ENCODE measurements around the gene NFATC1.
"Not testable (repeated sequence)": the region's sequence is repeated elsewhere in the genome, so short reads cannot be mapped to it uniquely, and the experiment has no call there.

Gene NFATC1

GRCh38 chr18:79479116-79479760 lies 83.5 kb downstream of the NFATC1 start:
- DNase-seq = no peak

DNA sequence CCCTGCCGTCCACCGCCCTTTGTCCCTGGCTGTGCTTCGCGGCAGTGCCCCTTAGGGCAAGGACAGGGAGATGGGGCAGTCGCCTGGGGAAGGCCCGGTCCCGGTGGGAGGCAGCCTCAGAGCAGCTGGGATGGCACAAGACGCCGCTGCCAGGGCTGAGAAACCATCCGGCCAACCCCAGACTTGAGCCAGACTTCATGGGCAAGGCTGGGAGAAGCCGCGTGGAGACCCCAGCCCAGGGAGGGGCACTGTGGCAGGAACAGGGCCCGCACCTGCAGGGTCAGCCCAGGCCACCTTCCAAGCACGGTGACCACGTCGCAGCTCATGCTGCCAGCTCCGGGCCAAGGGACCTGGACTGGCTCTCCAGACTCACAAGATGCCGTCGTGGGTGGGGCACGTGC lies 84.0 kb downstream of the NFATC1 start:
- DNase-seq = no peak

- no peak for DNase-seq
Observed at GRCh38 chr18:79480171-79481045, 84.7 kb downstream of the NFATC1 start.

DNA sequence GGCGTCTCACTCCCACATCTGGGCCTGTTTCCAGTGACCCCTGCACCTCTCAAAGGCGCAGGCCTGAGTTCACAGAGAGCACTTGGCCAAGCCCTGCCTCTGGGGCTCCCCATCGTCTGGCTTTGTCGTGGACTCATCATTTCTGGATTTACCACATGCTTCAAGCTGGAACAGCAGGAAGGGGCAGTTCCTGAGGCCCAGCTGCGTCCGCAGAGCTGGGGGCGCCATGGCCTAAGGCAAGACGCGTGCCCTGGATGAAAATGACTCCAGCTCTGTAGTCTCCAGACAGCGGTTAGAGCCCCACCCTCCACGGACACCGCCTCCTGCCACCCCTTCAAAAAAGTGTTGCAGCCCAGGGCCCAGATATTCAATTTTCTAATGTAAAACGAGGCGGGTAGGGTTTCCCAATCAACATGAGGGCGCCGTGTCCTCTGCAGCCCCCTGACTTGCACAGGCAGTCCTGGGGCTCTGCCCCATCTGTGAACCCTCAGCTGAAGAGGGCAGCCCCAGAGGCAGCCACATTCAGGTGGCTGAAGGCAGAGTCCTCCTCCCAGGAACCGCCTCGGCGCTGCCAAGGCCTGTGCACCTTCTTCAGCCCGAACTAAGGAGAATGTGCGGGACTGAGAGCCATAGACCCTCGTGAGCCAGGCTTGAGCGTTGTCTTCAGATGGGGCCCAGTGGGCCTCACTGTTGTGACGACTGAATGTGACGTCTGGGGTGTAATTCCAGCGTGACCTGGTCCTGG lies 85.5 kb downstream of the NFATC1 start:
- DNase-seq = no peak

- DNase-seq = not testable (repeated sequence)
Observed at GRCh38 chr18:79483393-79483792, 87.7 kb downstream of the NFATC1 start.

DNA sequence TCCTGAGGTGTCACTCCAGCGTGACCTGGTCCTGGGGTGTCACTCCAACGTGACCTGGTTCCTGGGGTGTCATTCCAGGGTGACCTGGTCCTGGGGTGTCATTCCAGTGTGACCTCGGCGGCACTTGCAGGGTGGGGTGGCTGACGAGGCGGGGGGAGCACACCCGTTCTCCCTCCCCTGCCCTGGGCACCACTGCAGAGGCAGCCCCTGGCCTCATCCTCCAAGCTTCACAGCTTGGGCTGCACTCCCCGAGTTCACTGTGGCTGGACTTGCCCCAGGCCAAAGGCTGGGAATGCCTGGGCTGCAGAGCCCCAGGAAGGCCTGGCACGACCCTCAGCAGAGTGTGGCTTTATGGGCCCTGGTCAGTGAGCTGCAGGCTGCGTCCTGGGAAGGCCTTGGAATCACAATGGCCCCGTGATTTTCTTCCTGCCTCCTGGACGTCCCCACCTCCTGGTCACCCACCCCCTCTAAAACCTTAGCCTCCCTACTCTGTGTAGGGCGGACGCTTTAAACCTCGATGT lies 88.3 kb downstream of the NFATC1 start:
- no peak for DNase-seq

DNA sequence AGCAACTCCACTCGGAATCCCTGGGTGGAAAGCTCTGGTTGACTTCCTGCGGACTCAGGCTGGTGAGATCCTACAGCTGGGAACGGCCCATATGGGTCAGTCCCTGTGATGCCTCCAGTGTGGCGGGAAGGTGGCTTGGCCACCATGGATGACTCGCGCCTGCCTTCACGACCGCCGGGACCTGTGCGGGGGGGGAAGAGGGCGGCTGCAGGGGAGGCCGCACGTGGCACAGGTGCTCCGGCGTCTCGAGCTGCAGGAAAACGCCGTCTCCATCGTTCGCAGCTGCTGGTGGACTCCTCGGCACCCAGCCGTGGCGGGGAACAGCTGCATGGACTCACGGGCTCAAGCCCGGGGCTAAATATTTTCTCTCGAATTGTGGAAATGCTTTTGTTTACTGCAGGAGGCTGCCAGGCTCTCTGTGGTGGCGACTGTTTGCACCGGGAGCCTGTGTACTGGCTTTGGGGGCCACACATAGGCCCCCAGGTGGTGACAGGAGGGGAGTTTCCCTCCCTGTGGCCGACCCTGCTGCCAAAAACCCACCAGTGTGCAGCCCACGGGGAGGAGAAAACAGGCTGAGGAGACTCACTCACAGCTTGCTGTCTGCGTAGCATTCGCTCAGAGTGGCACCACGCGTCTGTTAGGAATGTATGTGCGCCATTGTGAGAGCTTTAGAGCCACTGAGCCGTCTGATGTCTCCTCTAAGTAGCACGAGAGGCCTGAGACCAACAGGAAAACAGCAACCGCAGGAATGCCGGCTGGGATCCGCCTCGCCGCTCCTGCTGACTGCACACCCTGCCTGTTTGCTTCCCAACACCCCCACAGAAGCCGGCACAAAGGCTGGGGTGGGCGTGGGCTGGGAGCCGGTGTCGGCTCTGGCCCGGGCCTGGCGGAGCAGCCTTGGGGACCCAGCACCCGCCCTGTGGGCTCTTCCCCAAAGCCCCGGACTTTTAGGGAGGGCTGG lies 89.2 kb downstream of the NFATC1 start:
- peak; percentile 73 for DNase-seq

GRCh38 chr18:79485788-79486355 lies 90.1 kb downstream of the NFATC1 start:
- peak; percentile 43 for DNase-seq

DNA sequence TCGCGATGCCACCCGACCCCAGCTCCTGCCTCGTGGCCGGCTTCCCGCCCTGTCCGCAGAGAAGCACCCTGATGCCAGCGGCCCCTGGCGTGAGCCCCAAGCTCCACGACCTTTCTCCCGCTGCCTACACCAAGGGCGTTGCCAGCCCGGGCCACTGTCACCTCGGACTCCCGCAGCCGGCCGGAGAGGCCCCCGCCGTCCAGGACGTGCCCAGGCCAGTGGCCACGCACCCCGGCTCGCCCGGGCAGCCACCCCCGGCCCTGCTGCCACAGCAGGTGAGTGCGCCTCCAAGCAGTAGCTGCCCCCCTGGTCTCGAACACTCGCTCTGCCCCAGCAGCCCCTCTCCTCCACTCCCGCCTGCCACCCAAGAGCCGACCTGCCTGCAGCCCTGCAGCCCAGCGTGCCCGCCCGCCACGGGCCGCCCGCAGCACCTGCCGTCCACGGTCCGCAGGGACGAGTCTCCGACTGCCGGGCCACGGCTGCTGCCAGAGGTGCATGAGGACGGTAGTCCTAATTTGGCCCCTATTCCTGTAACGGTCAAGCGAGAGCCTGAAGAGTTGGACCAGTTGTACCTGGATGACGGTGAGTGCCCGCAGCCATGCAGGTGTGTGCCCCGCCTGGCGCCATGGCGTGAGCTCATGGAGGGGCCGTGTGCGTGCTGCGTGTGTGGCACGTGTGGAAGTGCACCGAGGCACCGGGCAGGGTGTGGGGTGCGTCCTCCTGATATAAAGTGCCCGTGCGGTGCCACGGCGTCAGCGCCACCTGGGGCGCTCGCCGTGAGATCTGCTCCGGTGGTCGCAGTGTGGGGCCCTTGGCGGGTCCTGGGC lies 90.8 kb downstream of the NFATC1 start:
- DNase-seq = no peak

DNA sequence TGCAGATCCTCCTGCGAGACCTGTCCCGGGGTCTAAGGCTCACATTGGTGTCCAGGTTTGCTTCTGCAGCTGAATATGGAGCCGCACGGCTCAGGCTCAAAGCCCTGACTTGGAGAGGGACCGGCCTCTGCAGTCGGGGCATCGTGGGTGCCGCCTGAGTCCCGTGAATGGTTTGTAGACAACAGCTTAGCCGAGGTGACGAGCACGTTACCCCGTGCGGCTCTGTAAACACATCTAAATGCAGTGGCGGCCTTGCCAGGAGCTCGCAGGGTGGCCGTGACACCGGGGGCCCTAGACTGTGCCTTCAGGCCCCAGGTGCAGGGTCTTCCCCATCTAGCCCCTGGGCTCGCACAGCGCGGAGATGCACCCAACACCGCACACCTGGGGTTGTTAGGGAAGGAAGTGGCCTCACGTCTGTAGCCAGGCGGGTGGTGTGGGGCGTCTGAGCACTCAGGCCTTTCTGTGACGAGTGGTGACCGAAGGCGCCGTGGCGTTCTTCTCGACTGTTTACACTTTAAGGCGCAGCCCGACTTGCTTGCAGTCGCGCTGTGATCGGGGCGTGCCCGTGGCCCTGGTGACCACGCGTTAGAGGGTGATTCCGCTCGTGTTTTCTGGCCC lies 91.6 kb downstream of the NFATC1 start:
- no peak for DNase-seq

- DNase-seq = no peak
Observed at GRCh38 chr18:79487801-79488201, 92.1 kb downstream of the NFATC1 start.

DNA sequence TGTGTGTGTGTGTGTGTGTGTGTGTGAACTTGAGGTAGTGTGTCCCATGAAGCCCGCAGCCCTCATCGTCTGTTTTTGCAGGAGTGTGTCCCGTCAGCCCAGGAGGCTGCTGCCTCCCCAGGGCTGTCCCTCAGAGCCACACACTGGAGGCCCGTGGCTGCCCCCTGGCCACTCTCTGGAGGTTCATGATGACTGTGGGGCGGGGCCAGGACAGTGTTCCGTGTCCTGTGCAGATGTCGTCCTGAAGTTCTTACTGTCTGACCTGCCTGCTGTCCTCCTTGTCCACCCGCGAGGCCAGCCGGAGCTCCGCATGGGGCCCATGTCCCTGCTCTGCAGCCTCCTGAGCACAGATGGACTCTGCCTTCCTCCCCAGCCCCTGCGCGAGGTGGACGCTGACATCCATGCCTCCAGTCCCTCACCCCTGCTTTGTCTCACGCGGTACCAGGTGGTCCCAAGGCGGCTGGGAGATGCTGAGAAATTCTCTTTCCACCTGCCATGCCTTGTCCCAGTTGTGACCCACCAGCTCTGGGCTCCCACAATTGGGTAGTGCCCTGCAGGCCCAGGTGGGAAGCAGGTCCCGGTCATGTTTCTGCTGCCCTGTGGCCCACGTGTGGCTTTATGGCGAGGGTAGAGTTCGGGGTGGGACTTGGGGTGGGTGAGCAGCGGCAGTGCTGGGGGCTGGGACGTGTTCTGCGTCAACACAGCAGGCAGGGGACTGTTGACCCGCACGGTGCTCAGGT lies 92.8 kb downstream of the NFATC1 start:
- no peak for DNase-seq

DNA sequence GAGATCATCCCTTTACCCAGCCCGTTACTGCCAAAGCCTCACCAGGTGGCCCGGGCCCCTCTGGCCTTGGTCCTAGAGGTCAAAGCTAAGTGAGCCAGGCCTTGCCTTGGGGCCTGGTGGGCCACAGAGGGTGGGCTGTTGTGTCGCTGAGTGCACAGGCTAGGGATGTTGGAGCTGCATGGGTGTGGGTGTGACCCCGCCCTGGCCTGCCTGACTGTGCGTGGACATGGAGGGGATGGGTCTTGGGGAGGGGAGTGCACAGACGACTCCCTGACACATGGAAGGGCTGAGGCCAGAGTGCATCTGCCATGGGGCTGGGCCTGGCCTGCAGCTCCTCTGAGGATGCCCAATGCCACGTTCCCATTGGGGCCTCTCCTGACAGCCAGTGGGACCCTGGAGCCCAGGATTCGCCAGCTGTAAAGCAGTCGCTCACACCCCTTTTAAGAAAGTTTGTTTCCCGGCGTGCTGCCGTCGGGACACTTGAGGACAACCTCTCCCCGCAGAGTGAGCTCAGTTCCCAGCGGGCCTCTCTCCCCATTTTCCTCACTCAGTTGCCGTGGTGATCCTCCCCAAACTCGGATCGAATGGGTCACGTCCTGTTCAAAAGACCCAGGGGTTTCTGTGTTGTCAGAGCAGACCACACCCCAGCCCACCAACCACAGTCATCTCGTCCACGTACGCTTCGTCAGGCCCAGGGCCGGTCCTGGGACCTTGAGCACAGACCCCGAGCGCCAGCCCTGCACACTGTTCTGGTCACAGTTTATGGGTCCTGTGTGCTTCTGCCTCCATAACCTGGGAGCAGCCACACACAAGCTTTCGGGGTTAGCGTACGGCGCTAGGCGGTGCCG lies 93.5 kb downstream of the NFATC1 start:
- no peak for DNase-seq

DNA sequence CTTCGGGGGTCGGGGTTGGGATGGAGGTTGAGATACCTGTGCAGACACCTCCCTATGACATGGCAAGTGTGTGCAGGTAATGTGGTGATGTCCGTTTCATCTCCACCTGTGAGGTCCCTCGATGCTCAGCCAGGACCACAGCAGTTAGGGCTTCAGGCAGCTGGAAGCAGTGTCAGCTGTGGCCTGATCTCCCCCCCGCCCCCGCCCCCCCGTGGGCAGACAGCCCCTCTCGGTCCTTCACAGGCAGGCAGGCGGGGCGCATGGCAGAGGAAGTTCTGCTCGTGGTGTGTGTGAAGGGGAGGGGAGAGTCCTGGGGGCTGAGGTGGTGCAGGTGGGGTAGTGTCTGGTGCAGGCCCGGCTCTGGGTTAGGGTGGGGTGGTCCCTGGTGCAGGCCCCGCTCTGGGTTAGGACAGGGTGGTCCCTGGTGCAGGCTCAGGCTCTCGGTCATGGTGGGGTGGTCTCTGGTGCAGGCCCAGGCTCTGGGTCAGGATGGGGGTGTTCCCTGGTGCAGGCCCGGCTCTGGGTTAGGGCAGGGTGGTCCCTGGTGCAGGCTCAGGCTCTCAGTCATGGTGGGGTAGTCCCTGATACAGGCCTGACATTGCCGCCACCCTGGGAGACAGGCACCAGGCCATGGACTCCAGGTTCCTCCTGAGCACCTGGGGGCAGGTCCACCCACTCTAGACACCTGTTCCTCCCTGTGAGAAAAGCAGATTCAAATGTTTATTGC lies 94.3 kb downstream of the NFATC1 start:
- DNase-seq = no peak

DNA sequence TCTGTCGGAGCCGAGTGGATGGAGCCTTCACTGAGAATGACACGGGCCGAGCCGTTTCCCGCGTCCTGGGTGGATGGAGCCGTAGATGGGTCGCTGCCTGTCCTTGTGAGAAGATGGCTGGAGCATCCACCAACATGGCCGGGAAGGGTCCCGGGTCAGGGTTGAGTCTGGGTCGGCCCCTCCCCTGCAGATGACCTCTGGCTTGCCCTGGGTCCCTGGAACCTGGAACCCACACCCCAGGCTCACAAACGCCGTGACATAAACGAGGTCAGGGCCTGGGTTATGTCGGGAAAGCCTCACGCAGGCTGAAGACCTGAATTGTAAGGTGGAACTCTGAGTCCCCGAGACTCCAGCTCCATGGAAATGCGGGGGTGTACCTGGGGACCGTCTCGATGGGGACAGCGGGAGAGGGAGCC lies 94.9 kb downstream of the NFATC1 start:
- DNase-seq = no peak

DNA sequence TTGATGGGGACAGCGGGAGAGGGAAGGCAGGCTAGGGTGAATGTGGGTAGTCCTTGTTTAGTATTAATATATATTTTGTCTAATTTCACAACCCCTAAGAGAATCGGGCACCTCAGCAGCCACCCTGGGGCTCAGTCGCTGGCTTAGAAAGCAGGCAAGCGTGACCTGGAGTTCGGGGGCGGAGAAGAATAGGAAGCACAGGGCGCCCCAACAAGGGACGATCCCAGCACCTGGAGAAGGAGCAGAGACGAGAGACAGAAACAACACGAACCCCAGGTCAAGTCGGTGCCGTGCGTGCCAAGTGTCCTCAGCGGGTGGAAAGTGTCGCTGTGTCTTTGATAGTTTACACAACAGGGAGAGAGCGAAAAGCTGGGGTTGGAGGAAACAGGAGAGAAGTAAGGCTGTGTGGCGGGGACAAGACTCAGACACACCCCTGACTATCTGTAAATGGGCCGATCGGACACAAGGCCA lies 95.4 kb downstream of the NFATC1 start:
- no peak for DNase-seq

DNA sequence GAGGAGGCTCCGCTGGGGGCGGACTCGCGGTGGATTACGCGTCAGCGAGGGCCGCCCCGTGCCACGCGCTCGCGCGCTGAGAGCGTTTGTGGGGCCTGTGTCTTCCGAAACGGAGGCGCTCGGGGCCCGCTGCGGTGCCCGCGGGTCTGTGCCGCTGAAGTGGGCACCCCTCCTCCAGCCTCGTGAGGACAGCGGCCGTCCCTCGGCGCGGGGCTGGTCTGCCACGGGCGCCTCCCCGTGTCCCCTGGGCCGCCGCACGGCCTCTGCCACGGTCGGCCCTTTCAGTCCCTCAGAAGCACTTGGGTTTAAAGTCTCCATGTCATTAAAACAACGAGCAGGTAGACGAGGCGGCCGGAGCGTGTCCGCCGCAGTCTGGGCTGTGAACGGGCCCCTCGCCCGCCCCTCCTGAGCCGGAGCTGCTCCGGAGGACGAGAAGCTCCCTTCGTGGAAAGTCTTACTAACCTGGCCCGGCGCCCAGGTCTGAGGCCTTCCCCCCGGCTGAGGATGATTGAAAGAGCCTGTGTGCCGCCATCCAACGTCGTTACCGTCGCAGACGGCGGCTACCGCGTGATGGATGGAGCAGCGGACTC lies 97.6 kb downstream of the NFATC1 start:
- no peak for DNase-seq
